HG02943 (cell line): ENCODE data around the gene HEPHL1.
"Not testable (repeated sequence)": the region's sequence is repeated elsewhere in the genome, so short reads cannot be mapped to it uniquely, and the experiment has no call there.

ENCODE experiments used
- ATAC-seq: cut with Tn5 transposase; IDR thresholded peaks from one replicate; pipeline ENCODE4 v1.9.1; 2021; ENCODE audit warnings: mild to moderate bottlenecking, low read depth, moderate library complexity; ENCODE audit not compliant: unreplicated experiment

Gene HEPHL1

DNA sequence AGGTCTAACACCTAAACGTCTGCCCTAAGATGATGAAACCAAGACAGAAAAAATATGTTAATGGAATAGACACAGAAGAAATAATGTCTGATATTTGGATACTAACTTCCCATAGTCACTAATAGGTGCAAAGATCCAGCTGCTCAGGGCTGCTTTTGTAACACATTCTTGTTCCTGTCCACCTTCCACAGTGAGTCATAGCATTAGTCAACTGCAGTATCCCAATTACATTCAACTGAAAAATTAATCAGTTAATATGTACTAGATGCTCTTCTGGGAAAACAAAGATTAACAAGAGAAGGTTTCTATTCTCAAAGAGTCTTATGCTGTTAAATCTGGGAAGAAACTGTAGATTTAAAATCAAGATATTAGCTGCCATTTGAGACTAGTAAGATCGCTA, 47.6 kb downstream of the HEPHL1 start:
- ATAC-seq, result no peak

DNA sequence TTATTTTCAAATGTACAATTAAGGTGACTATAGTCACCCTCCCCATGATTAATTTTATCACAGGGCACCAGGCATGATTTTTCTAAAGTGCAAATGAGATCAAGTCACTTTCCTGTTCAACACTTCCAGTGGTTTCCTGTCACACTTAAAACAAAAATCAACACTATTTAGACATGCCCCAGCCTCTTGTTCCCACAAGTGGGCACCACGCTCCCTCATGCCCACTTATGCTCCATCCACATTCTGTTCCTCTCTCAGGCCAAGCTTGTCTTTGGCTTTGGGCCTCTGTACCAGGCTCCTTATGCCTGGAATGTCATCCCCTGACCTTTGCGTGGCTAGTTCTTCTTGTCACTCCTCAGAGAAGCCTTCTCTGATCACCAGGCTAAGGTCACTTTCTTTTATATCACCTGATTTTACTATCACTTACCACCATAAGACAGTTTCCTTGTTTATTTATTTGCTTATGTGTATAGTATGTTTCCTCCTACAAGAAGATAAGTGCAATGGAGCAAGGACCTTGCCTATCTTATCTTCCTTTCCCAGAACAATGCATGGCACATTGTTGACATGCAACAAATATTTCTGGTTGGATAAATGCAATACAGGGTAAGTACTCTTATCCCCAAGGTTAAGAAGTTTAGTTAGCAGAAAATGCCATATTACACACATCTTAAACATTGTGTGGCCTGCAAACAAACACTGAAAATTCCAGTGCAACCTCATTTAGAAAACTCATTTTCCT, 56.6 kb downstream of the HEPHL1 start:
- no peak for ATAC-seq

DNA sequence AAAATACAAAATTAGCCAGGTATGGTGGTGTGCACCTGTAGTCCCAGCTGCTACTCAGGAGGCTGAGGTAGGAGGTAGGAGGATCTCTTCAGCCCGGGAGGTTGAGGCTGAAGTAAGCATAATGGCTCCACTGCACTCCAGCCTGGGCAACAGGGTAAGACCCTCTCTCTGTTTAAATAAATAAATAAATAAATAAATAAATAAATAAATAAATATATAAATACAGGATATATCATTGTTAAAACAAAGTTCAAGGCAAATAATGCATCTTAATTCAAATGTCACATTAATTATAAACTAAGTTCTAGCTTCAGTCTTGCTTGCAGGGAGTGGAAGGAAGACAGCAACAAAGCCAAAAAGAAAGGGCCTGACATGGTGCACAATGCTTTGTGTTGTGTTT, 63.0 kb downstream of the HEPHL1 start:
- ATAC-seq, result no peak

DNA sequence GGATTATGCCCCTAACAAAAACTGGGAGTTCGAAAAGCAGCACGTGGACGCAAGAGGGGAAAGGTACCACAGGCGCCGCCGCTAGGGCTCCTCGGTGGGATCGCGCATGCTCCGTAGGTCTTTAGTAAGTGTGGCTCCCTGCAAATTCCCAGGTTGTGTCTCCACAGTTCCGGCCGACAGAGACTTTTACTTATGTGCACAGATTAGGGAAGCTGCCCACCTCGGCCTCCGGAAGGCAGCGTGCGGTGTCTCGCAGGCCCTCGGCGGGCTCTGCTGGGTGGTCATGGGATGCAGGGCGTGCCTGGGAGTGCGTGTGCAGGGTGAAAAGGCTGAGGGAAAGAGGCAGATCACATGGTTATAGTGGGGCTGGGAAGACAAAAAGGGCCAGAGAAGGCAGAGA, 67.8 kb downstream of the HEPHL1 start:
- ATAC-seq, result no peak

DNA sequence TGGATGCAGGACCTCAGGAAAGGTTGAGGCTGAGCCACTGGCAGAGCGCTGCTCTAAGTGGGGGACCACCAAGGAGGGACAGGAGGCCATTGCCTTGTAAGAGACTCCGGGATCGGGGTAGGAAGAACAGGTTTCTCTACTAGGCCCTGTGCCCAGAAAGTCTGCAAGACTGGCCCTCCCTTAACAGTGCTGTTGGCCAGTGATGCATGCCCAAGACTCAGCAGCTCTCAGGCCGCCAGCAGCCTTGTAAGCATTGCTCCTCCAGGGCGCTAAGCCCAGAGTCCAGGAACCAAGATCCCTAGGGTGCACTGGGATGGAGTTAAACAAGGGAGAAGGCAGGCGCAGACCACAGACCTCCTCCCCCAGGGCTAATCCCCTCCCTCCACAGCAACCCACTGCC, 68.2 kb downstream of the HEPHL1 start:
- ATAC-seq, result no peak

DNA sequence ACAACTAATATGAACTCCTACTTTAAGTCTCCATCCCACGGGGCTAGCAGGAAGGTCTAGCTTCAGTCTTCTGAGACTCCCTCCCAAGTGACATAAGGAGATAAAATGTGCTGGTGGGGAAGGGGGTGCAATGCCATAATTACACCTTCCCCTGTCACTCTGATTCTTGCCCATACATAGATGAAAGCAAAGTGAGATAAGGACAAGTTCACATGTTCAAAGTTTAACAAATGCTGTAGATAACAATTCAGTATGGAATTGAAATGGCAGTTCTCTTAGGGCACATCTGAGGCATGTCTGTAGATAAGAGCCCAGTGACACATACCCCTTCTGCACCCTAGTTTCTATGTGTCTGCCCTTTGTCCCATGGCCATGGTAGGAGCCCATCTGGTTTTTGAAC, 69.2 kb downstream of the HEPHL1 start:
- no peak for ATAC-seq

DNA sequence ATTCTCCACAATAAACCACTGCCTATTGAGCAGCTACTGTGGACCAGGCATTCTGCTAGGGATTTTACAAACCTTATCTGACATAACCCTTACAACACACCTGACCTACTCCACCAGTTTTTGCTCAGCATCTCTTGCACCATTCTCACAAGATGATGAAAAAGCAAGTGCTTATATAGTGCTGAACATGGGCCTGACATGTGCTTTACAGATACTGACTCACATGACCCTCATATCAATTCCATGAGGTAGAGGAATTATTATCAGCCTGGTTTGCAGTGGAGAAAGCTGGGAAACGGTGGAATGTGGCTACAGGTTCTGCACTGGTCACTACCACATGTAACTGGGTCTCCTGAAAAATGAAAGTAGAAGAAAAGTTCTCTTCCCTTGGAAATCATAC, 69.9 kb downstream of the HEPHL1 start:
- no peak for ATAC-seq

DNA sequence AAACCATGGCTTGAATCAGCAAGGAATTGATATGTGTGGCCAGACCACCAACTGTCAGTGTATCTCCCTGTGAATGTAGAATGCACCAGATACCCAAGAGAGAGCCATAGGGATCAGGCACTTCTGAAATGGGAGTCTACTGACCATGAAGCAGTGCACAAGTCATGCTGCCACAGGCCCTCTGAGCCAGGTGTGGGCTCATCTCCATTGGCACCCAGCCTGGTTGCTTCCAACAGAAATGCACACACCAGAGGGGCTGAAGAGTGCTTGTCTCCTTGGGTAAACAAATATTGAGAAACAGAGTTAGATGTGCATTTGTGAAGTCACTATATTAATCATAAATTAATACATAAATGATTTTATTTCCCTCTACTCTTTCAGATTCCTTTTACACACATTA, 79.1 kb downstream of the HEPHL1 start:
- no peak for ATAC-seq

DNA sequence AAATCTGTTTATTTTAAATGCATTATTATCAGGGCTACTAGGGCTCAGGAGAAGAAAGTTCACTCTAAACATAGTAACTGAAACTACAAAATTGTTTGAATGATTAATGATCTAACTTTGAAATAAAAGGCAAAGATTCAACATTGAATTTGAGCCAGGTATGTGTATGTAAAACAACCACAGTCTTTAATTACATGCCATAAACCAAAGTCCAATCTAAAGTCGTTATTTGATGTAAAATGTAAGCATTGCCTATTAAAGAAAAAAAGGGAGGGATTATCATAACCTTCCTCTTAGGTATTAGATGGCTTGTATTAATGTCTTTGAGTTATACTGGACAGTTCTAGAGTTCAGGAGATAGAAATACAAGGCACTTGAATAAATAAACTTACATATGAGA, 82.3 kb downstream of the HEPHL1 start:
- no peak for ATAC-seq

DNA sequence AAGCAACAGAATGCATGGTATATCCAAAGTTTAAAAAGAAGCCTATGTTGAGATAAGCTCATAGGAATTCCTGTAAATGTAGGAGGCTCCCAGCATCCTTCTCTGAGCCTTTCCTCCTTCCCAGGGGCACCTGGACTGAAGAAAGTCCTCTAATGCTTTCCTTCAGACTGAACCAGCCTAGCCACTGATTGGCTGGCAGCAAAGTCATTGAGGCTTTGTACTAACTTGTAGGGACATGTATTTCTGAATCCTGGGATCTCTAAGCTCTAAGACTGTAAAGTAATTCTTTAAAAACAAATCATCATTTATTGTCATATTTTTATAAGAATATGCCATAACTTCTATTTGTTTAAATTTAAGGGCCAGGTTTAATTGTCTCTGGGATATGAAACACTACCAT, 83.6 kb downstream of the HEPHL1 start:
- ATAC-seq, result no peak

DNA sequence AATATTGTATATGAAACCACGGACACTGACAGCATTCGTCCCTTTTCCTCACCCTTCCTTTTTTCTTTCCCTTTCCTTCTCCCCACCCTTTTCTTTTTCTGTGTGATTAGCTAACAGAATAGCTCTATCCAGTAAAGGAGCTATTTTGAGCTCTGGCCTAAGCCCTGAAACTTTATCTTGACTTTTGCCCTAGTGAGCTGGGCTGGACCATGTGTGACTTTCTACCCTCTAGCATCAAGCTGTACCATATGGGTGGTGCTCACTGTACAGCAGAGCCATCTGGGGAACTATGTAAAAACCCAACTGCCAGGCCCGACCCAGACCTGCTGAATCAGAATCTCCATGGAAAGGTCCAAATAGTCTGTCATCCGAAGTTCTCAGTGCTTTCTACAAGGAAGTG, 85.6 kb downstream of the HEPHL1 start:
- no peak for ATAC-seq

DNA sequence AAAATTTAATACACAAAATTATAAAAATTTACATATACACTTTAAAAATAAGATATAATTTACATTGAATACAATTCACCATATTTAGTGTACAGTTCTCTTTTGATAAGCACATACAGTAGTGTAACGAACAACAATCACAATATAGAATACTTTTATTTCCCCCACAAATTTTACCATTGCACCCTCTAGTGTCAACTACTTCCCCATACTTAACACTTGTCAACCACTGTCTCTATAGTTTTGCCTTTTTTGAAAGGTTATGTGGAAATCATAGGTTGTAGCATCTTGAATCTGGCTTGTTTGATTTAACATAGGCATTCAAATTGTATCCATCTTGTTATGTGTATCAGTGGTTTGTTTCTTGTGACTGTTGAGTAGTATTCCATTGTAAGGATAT, 86.2 kb downstream of the HEPHL1 start:
- ATAC-seq, result no peak

DNA sequence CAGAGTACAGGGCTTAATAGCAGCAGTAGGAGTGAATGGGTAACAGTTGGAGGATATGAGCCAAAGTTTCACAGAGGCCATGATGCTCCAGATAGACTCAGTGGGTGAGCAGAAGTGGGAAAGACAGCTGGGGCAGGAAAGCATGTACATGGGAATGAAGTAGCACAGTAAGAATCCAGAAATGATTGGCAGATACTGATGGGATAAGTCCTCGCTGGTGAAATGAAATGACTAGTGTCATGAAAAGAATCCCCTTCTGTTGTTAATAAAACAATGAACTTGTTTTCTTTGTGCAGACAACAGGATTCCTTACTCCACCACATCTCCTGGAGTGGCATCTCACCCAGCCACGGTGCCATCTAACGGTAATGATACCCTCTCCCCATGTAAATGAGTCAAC, 90.1 kb downstream of the HEPHL1 start:
- ATAC-seq, result no peak

DNA sequence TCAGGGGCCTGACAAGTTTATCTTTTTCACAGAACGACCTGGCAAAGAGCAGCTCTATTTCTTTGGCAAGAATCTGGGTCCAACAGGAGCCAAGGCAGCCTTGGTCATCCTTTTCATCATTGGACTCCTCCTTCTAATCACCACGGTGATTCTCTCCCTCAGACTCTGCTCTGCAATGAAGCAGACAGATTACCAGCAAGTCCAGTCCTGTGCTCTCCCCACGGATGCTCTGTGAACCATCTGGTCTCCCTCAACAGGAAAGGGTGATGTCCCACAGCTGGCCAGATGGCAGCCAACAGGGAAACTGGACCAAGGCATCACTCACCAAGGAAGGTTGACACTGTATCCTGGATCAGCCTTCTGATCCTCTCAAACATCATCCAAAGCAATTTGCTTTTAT, 90.5 kb downstream of the HEPHL1 start:
- no peak for ATAC-seq

DNA sequence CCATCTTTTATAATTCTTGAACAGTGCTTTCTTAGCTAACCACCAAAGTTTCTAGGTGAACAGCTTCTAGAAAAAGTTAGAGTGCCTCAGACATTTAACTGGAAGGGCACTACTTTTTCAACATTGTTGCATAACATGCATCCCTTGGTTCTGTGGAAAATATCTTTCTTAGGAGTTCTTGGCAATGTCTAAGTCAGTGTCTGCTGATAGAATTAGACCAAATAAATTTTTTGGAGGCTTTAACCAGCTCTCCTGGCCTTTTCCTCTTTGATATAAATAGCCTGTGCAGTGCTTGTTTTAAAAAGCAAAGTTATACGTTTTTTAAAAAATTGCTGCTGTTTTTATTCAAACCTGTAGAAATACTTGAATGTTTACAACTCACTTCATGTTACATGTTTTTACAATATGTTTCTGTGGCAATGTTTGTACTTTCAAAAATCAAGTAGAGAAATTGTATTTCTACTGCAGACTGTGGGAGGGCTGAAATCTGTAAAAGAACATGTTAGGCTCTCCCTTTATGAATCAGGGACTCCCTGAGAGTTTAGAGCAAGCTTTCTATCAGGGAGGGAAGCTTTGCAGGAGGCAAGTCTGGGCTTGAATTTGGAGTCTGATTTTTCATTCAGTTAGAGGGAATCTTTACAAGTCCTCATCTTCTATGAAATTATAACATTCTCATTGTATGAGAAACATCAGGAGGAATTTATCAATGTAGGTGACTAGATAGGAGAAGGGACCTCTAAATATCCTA, 91.2 kb downstream of the HEPHL1 start:
- ATAC-seq, result no peak

DNA sequence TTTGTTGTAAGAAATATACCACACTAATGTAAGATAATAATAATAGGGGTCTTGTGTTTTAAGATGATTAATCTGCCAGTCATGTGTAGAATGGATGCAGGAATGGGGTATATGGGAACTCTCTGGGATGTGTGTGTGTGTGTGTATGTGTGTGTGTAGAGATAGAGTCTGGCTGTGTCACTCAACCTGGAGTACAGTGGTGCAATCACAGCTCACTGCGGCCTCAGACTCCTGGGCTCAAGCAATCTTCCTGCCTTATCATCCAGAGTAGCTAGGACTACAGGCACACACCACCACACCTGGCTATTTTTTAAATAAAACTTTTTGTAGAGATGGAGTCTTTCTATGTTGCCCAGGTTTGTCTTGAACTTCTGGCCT, 96.0 kb downstream of the HEPHL1 start:
- no peak for ATAC-seq

DNA sequence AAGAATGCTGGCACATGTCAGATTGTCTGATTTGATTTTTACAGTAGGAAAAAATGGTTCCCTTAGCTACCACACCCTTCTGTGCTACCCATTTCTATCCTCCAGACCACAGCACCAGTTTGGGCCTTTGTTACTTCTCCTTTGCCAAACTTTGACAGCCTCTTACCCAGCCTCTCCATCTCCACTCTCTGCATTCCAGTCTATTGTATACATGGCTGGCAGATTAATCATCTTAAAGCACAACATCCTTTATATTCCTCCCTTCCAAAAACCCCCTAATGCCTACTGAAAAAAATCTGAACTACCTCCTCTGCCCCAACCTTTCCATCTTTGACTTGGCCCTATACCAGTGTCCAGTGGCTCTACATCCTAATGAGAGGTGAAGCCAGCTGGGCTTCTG, 96.7 kb downstream of the HEPHL1 start:
- ATAC-seq, result no peak

DNA sequence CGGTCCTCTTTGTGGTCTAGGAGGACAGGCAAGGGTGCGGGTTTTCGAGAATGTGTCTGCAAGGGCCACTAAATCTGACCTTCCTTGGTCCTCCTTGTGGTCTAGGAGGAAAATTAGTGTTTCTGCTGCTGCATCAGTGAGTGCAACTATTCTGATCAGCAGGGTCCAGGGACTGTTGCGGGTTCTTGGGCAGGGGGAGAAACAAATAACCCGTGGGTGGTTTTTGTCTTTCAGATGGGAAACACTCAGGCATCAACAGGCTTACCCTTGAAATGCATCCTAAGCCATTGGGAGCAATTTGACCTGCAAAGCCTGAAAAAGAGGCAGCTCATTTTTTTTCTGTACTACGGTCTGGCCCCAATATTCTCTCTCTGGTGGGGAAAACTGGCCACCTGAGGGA, 98.5 kb downstream of the HEPHL1 start:
- ATAC-seq, result not testable (repeated sequence)

DNA sequence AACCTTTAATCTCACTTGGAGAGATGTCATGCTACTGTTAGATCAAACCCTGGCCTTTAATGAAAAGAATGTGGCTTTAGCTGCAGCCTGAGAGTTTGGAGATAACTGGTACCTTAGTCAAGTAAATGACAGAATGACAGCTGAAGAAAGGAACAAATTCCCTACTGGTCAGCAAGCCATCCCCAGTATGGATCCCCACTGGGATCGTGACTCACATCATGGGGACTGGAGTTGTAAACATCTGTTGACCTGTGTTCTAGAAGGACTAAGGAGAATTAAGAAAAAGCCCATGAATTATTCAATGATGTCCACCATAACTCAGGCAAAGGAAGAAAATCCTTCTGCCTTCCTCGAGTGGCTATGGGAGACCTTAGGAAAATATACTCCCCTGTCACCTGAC, 99.4 kb downstream of the HEPHL1 start:
- not testable (repeated sequence) for ATAC-seq

DNA sequence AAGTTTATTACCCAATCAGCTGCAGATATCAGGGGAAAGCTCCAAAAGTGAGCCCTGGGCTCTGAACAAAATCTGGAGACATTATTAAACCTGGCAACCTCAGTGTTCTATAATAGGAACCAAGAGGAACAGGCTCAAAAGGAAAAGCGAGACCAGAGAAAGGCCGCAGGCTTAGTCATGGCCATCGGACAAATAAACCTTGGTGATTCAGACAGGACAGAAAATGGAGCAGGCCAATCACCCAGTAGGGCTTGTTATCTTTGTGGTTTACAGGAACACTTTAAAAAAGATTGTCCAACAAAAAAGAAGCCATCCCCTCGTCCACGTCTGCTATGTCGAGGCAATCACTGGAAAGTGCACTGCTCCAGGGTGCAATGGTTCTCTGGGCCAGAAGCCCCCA, 99.8 kb downstream of the HEPHL1 start:
- ATAC-seq, result no peak

DNA sequence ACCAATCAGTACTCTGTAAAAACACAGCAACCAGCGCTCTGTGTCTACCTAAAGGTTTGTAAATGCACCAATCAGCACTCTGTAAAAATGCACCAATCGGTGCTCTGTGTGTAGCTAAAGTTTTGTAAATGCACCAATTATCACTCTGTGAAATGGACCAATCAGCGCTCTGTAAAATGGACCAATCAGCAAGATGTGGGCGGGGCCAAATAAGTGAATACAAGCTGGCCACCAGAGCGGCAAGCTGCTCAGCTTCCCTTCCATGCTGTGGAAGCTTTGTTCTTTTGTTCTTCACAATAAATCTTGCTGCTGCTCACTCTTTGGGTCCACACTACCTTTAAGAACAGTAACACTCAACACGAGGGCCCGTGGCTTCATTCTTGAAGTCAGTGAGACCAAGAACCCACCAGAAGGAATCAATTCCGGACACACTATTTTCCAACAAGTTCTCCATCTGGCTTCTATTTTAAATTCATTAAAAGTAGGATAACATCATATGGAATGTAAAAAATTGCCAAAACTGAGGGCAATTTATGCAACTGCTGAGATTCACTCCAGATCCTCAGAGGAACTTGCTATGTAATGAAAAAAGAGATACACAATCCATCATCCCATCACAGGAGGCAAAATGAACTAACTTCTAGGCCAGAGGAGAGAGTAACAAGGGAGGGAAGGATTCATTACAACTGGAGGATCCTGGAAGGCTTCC, 104.4 kb downstream of the HEPHL1 start:
- ATAC-seq, result no peak

DNA sequence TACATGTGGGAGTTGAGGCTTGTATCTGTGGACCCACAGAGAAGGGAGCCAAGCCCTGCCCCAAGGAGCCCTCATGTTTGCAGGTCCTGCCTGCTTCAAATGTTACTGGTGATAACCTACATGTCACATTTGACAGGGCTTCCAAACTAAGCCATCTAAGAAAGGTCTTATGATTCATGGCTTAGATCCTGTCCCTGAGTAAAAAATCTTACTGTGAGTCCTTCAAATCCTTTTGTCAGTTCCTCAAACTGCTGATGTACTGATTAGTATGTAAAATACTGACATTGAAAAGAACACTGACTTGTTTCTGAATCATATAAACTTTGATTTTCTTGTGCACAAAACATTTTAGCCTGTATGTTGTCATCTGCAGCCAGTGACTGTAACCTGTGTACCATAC, 106.5 kb downstream of the HEPHL1 start:
- no peak for ATAC-seq
